Measurements from ENCODE around the gene CMSS1.

Gene CMSS1

GRCh38 chr3:99958222-99958912 is 140.7 kb downstream of the CMSS1 start:
- no peak for DNase-seq (ENCODE audit: low read depth in 2 of 2)

- DNase-seq (ENCODE audit: low read depth in 2 of 2): no peak
Measured at GRCh38 chr3:99960123-99960878, 142.6 kb downstream of the CMSS1 start.

- no peak for DNase-seq (ENCODE audit: low read depth in 2 of 2)
Measured at GRCh38 chr3:99960941-99961340, 143.3 kb downstream of the CMSS1 start.

DNA sequence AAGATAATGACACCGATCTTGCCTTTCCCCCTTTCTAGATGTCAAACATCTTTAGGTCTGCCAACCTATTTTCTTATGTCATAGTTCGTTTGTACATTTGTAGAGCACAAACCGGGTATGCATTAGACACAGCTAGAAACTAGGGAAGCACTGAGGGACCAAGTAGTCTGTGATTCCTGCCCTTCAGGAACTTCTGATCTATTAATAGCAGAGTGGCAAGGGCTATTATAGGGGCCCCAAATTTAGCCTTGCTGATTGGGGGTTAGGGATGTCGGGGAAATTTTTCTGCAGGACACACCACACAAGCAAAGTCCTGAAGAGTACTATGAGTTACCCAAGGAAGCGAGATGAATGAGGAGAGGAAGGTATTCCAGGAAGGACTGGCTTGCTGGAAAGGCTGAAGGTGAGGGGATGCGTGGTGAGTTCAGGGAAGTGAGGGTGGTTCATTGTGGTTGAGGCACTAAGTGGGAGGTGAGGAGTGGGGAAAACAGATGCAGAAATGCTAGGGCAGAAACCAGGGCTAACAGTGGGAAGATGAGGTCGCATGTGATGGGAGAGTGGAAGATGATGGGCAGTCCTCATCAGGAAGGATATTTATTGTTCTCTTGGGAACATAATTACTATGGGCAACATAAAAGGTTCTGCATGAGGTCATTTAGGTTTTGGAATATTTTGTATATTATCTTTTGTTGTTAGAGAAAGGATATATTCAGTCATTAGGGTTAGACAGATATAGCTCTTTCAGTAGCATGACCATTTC is 144.3 kb downstream of the CMSS1 start:
- no peak for DNase-seq (ENCODE audit: low read depth in 2 of 2)

GRCh38 chr3:99962703-99963102 is 145.0 kb downstream of the CMSS1 start:
- peak in 1 of 2 experiments; percentile 55 for DNase-seq (ENCODE audit: low read depth in 2 of 2)

GRCh38 chr3:99965077-99965476 is 147.4 kb downstream of the CMSS1 start:
- no peak for DNase-seq (ENCODE audit: low read depth in 2 of 2)

DNA sequence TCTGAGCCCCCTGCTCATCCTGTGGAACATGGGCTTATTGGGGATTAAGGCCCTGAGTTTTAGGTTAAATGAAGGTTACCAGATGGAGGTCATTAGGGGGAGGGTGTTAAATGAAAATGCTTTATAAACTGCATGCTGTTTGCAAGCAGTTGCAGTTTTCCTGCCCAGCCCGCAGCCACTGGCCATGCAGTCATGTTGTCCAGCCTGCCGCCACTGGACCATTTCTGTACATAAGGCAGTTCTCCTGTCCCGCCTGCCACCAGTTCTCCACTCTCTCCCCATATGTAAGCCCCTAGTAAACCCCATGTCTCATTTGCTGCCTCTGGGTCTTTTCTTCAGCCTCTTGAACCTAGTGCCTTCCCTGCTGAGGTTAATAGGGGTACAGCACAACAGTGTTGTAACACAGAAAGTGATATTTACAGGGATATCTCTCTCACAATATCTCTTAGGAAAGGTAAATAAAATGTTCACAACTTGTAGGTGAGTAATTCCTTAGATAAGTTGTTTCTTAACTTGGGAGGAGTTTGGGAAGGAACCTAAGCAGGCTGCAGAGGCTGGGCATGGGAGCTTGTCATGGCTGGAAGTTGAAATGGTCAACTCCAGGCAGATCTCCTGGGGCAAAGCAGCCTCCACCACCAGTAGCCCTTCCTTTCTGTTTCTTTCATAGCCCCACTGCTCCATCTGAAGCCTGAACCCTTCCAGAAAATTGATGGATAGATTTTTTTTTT is 148.2 kb downstream of the CMSS1 start:
- DNase-seq (ENCODE audit: low read depth in 2 of 2): no peak

DNA sequence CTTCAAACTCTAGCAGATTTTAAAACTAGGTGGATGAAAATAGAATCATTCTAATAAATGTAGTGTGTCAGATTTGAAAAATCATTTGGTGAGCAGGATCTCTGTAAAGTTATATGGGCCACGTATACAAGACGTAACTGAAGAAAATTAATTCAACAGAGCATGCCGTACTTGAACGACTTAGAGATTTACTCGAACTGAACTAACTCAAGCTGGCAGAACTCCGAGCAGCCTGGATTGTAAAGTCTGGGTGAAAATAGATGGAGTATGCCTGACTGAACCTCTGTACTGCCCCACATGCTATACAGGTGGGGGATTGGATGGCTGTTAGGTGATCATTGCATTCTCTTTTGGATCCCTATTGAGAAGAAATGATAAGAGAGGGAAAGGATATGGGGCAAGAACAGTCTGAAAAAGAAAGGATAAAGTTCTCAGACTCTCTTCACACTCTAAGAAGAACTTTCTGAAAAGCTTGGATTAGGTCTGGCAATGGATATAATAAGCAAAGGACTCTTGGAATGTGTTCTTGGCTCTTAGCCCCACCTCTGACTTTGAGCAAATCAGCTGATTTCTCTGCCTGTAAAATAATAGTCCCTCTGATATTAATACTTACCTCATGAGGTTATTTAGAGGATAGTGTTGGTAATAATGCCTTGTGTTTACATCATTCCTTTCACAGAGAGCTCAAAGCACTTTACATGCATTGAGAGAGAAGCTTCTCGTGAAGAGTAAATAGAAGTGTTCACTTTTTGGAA is 149.2 kb downstream of the CMSS1 start:
- DNase-seq (ENCODE audit: low read depth in 2 of 2): peak in 1 of 2 experiments; percentile 55

DNA sequence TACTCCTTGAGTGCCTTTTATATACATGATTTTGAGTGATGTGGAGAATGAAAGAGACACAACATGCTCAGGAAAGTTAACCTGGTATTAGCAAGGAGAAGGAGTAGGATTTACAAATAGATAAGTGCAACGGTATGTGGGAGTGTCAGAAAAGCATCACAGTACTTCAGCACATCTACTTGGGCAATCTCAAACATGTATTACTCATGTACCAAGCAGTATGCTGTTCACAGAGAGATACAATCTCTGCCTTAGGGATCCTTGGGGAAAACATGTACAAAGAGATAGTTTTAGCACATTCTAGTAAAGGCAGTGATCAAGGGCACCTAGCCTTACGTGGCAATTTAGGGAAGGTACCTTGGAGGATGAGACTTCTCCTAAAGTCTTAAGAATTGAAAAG is 150.1 kb downstream of the CMSS1 start:
- DNase-seq (ENCODE audit: low read depth in 2 of 2): peak in 1 of 2 experiments; percentile 42

- no peak for DNase-seq (ENCODE audit: low read depth in 2 of 2)
Measured at GRCh38 chr3:99969136-99969535, 151.5 kb downstream of the CMSS1 start.

DNA sequence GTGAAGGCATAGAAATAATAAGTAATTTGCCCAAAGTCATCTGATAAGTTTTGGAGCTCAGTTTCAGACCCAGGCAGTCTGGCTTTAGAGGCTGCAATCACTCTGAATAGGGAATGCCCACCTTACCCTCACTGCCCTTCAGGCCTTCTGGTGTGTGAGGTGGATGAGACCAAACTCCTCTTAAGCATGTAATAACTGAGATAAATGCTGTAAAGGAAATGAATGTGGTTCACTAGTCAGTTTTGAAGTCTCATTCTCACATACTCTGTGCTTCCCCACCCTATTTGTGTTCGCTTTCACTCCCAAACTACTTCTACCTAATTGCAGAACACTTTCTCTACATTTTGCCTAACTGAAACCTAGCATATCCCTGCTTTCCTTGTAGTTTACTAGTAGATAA is 152.5 kb downstream of the CMSS1 start:
- no peak for DNase-seq (ENCODE audit: low read depth in 2 of 2)

- DNase-seq (ENCODE audit: low read depth in 2 of 2): no peak
Measured at GRCh38 chr3:99971761-99972160, 154.1 kb downstream of the CMSS1 start.

GRCh38 chr3:99972380-99973104 is 154.9 kb downstream of the CMSS1 start:
- no peak for DNase-seq (ENCODE audit: low read depth in 2 of 2)

DNA sequence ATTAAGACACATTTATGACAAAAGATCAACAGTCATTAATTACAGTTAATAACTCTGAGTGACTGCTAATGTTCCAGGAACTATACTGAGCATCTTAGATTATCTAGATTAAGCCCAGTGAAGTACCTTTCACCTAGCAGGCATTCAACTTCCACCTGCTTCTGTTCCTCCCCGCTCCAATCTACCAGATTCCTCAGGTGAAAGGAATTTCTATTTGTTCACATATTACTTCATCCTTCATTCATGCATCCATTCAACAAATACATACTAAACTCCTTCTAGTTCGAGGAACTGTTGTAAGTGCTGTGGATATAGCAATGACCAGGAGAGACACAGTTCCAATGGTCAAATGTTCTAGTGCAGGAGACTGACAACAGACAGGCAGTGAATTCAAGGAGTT is 157.3 kb downstream of the CMSS1 start:
- no peak for DNase-seq (ENCODE audit: low read depth in 2 of 2)

DNA sequence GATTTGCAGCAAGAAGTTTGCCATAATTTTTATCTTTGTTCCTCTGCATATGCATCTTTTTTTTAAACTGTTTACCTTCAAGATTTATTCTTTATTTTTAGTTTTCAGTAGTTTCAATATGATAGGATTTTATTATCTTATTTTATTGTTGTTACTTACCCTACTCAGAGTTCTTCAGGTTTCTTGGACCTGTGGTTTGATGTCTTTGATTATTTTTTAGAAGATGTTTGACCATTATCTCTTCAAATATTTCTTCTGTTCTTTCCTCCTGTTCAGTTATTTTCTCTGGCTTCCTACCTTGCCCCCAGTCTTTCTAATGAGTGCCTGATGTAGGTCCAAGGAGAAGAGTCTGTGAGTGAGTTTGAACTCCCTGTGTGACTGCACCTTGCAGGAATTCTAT is 158.9 kb downstream of the CMSS1 start:
- no peak for DNase-seq (ENCODE audit: low read depth in 2 of 2)

GRCh38 chr3:99978221-99978620 is 160.6 kb downstream of the CMSS1 start:
- DNase-seq (ENCODE audit: low read depth in 2 of 2): no peak

GRCh38 chr3:99980606-99981005 is 162.9 kb downstream of the CMSS1 start:
- DNase-seq (ENCODE audit: low read depth in 2 of 2): no peak

GRCh38 chr3:99981138-99981537 is 163.5 kb downstream of the CMSS1 start:
- no peak for DNase-seq (ENCODE audit: low read depth in 2 of 2)

DNA sequence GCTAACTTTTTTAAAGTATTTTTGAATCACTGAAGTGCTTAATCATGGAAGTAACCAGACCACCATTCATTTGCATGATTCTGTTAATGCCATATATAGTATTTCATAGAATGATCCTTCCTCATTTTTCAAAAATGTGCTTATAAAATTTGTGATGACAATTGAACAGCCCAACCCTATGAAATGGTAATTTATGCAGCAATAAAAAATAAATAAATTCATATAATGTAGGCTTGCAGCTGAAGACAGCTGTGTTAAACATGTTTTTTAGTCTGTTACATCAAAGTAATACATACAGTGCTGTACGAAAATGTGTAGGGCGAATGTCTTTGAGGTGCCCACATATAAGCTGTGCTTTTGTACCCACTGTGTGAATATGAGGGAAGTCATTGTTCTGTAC is 165.0 kb downstream of the CMSS1 start:
- DNase-seq (ENCODE audit: low read depth in 2 of 2): no peak

- no peak for DNase-seq (ENCODE audit: low read depth in 2 of 2)
Measured at GRCh38 chr3:99984139-99984538, 166.5 kb downstream of the CMSS1 start.

- DNase-seq (ENCODE audit: low read depth in 2 of 2): no peak
Measured at GRCh38 chr3:99984668-99985067, 167.0 kb downstream of the CMSS1 start.
